ENCODE results near the gene TOMM7.
"Not testable (repeated sequence)": the region's sequence is repeated elsewhere in the genome, so short reads cannot be mapped to it uniquely, and the experiment has no call there.

Gene TOMM7

DNA sequence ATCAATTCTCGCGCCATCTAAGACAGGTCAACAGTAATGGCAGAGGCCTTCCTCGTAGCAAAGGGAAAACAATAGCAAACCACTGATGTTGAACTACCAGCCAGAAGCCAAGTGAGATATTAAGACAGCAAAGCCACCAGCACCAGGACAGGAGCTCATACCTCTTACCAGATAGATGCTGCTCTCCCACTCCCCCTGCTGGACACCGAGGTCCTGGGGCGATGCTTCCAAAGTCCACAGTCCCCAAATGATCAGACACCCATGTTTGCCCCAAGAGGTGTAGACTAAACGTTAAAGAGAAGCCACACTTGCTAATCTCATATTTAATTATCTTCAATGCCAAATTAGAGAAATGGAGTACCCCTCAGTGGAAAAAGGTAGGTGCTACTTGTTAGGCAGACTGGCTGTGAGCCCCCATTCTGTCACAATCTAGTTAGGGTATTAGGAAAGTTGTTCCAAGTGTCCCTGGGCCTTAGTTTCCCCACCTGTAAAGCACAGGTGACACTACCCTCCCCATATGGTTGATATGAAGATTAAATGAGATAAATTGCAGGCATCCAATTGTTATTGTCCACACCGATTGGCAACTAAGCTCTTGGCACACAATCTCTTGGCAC is 39.9 kb downstream of the TOMM7 start:
- FAIRE-seq = no peak

DNA sequence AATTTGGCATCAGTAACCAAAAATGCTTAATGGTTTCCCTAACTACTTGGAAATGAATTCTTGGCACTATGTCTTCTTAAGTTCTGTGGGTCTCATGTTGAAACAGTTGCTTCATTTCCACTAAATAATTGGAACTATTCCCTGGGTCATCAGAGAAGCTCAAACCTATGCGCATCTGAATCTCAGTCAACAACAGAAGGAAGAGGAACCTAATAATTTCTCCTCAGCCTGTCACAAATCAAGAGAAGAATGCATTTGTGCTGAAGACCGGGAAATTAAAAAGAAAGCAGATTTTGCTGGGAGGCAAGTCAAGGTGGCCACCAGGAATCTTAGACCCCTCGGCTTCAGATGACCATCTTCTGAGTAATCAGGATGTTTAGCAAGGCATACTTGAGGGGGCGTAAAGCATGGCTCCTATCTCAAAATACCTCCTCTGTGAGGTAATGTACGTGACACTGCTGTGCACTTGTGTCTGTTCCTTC is 41.4 kb downstream of the TOMM7 start:
- FAIRE-seq = no peak

DNA sequence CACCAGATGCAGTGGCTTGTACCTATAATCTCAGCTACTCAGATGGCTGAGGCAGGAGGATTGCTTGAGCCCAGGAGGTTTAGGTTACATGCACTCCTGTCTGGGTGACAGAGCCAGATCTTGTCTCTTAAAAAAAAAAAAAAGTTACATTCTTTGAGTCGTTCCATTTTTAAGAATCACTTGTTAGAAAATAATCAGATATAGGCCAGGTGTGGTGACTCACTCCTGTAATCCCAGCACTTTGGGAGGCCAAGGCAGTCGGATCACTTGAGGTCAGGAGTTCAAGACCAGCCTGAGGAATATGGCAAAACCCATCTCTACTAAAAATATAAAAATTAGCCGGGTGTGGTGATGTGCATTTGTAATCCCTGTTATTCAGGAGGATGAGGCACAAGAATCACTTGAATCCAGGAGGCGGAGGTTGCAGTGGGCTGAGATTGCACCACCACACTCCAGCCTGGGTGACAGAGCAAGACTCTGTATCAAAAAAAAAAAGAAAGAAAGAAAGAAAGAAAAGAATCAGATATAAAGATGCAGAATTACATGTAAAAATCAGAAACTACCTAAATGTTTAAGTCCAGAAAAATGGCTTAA is 42.8 kb downstream of the TOMM7 start:
- not testable (repeated sequence) for FAIRE-seq

DNA sequence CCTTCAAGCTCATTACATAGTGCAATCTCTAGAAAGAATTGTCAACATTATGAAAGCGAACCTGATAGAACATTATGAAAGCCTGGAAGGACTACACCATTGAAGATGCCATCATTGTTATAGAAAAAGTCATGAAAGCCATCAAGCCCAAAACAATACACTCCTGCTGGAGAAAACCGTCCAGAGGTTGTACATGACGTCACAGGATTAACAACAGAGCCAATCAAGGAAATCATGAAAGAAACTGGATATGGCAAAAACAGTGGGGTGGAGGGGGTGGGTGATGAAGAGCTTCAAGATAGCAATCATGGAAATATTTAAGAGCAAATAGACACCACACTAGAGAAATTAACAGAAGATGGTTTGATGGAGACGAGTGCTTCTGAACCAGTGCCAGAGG is 45.7 kb downstream of the TOMM7 start:
- no peak for FAIRE-seq

DNA sequence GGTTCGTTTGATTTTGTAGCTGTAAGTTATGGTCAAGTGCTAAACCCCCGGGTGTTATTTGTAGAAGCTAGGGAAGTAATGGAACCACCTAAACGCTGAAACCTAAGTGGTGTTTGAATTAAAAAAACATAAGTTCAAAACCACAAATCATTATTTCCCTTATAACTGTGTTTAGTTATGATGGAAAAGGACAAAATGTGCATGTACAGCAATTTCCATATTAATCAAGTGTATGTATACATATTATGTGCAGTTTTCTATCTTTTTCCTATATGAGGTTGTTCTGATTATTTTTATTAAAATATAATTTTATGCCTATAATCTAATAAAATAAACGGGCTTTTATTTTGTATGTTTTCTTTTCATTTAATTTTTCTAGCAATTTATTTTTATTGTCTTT is 49.8 kb downstream of the TOMM7 start:
- no peak for FAIRE-seq

DNA sequence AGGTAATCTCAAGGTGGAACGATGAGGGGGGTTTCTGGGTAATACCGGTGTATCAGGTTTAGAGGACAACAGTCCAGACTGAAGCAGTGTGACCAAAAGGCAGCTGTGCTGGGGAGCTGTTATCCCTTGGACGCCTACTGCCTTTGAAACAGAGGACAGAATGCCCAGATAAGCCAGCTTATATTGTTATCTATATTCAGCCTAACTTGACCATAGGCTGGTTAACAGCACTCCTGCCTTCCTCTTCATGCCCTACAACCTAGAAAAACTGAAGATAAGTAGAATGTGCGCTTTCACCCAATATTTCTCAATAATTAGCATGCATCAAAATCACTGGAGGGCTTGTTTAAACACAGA is 50.8 kb downstream of the TOMM7 start:
- FAIRE-seq = no peak

DNA sequence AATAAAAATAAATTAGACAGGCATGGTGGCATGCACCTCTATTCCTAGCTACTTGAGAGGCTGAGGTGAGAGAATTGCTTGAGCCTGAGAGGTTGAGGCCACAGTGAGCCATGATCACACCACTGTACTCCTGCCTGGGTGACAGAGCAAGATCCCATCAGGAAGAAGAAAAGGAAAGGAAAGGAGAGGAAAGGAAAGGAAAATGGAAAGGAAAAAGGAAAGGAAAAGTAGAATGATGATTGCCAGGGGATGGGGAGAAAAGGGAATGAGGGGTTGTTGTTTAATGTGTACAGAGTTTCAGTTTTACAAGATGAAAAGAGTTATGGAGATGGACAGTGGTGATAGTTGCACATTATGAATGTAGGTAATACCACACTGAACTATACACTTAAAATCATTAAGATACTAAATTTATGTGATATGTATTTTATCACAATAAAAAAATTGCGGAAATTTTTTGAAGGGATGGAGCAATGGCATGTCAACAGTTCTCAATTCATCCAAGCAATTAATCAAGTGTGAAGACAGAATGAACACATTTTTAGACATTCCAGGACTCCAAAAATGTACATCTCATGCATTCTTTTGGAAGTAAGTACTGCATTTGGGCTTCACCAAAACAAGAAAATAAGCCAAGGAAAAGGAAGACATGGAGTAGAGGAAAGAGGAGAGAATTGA is 51.3 kb downstream of the TOMM7 start:
- FAIRE-seq = no peak

DNA sequence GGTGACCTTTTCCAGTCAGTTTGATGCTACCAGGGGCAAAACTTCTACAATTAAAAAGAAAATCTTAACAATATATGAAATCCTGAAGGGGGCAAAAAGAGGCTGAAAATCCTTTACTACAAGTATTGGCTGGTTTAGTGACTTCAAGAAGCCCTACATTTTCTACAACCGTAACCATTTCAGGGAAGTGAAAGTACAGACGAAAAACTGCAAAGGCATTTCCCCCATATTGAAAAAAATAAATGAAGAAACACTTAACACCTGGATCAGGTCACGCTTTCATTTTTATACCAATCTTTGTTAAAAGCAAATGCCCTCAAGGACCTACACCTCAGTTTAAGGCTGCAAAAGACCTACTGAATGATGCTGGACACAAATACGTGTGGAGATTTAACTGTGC is 57.0 kb downstream of the TOMM7 start:
- no peak for FAIRE-seq
